Right lobe of liver (tissue), 6 donors: ENCODE results near the gene GP5. TPM values are rescaled to one million over a fixed set of nuclear protein-coding genes. Genes with fewer than 3 reads are reported as not detected.
A peak's percentile ranks its signal among the peaks of the same experiment; 100 is the strongest.

ENCODE experiments used
- ATAC-seq, 4 donors: fragments of 200-7000 bp; cut with Tn5 transposase; one replicate each; pipeline ENCODE4 v1.9.1; 2020; ENCODE audit warnings: mild to moderate bottlenecking in 4 of 4, moderate library complexity in 4 of 4
- DNase-seq, 3 donors: peaks; one replicate each; pipeline ENCODE4 v3.0.0-alpha.2; 2020
- H3K27ac ChIP-seq, 3 donors: fragments of 200-600 bp; one replicate each; pipeline ENCODE4 v1.8.0; 2022
- H3K27me3 ChIP-seq, 2 donors: fragments of 200-600 bp; one replicate each; pipeline ENCODE4 v1.8.0; 2022
- H3K36me3 ChIP-seq, 4 donors: fragments of 200-600 bp; sonication (generic) in 1 of 4; one replicate each; pipeline versions ENCODE4 v1.5.1 to v1.8.0; 2017 to 2022; ENCODE audit warnings: control low read depth in 1 of 4
- H3K4me1 ChIP-seq, 4 donors: fragments of 200-600 bp; sonication (generic) in 1 of 4; one replicate each; pipeline versions ENCODE4 v1.5.1 to v1.8.0; 2017 to 2022; ENCODE audit warnings: control low read depth in 1 of 4
- H3K4me3 ChIP-seq, 3 donors: fragments of 200-600 bp; one replicate each; pipeline ENCODE4 v1.8.0; 2022
- H3K9me3 ChIP-seq, 4 donors: fragments of 200-600 bp; sonication (generic) in 1 of 4; one replicate each; pipeline versions ENCODE4 v1.5.1 to v1.8.0; 2017 to 2022; ENCODE audit warnings: control low read depth in 1 of 4
- CTCF ChIP-seq, 4 donors: fragments of 200-600 bp in 3 of 4; fragments of 450-650 bp in 1 of 4; IDR thresholded peaks; one replicate each; pipeline versions ENCODE4 v1.5.1 to v1.8.0; 2016 to 2022; ENCODE audit warnings: antibody characterized with exemption in 4 of 4, mild to moderate bottlenecking in 2 of 4
- POLR2A ChIP-seq: fragments of 450-650 bp; IDR thresholded peaks from one replicate; pipeline ENCODE4 v1.6.1; 2017; ENCODE audit warnings: antibody characterized with exemption, mild to moderate bottlenecking
- WGBS: methylation state at CpG from one replicate; pipeline ENCODE4 v1.1.6; 2018; ENCODE audit warnings: low coverage, low lambda C conversion rate; ENCODE audit not compliant: insufficient coverage; ENCODE audit errors: missing lambda C conversion rate; 5-methylcytosine and 5-hydroxymethylcytosine counted together
- intact Hi-C, 2 donors: fragments of 100-400 bp; cut with DNase I; formaldehyde crosslinking; loops; one replicate each; pipeline versions ENCODE4 v1.11.2 to v1.14.1; 2022
- total RNA-seq, 6 experiments: library from RNA; depleted of rRNA in 2 of 6; stranded (reverse); fragments of >200 nt in 2 of 6; fragmentation: NEBNext Ultra II Directional in 3 of 6; extraction: Animal tissue kit (Norgen Biotek cat#: 25700) in 3 of 6; gene quantifications; one replicate each; pipeline versions ENCODE4 v1.1.0 to v1.2.4, GENCODE V29; 2016 to 2023
- donor health status: DM: no; HTN: yes; CAD: no.
- donor health status: DM: no; HTN: no; CAD: no.
- donor health status: DM: no; HTN: no; CAD: no.
- donor health status: DM: no; HTN: yes; CAD: no.
- donor health status: DM: no; HTN: yes; CAD: no.

GP5 gene
- total RNA-seq, 6 experiments from 2014 or later: 0.07 to 0.23 (median 0.16) TPM; not detected in 2

- WGBS: 81% methylated on average over 5 of the region's 5 CpGs
- TF ChIP-seq CTCF (IDR thresholded peaks at IDR 0.05): no peak
- no peak for TF ChIP-seq POLR2A
- no peaks in the 10 kb centered on the region for H3K9me3 ChIP-seq
- peak overlapping the region in 1 of 3 donors; percentile 81 for H3K27ac ChIP-seq
- H3K27me3 ChIP-seq: no peaks in the 10 kb centered on the region
- H3K4me3 ChIP-seq: no peak overlapping the region
- ATAC-seq (peak in 1 of 4 donors; percentile 3), DNase-seq (no peak)
- peaks cover 0 to 19% (median 8%) of the 10 kb centered on the region in 4 donors for H3K4me1 ChIP-seq
- intact Hi-C loops: no loop called here
- H3K36me3 ChIP-seq: no peaks in the 10 kb centered on the region
Observed at GRCh38 chr3:194395212-194395611, 3.9 kb downstream of the GP5 start.

- Histone ChIP-seq H3K4me1 (peaks cover 0 to 16% (median 4%) of the 10 kb centered on the region in 4 donors), H3K4me3 (no peak overlapping the region), H3K36me3 (no peaks in the 10 kb centered on the region), H3K27me3 (no peaks in the 10 kb centered on the region), H3K27ac (no peak overlapping the region), H3K9me3 (no peaks in the 10 kb centered on the region)
- no peak for ATAC-seq
- WGBS: 76% methylated on average over 3 of the region's 7 CpGs
- DNase-seq: no peak
- TF ChIP-seq POLR2A: no peak
- TF ChIP-seq CTCF (IDR thresholded peaks at IDR 0.05): no peak
- intact Hi-C loops: no loop called here
Observed at GRCh38 chr3:194392576-194392975, 6.5 kb downstream of the GP5 start.

DNA sequence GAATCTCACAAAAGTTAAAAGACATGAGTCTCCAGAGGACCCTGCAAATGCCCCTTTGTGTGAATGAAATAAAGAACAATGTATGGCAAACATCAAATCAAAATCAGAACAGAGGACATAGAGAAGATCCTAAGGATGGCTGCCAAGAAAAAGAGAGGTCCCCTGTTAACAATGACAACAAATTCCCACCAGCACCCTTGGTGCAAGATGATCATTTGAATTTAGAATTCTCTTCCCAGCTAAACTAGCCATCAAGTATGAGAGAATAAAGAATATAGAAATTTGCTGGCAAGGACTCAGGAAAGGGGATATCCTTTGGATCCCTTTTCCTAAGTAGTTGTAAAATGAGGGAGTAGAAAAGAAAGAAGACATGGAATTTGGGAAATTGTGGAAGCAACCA is 8.2 kb downstream of the GP5 start:
- Histone ChIP-seq H3K4me1 (peaks cover 0 to 7% (median 0%) of the 10 kb centered on the region in 4 donors), H3K27me3 (no peaks in the 10 kb centered on the region), H3K4me3 (no peak overlapping the region), H3K27ac (no peak overlapping the region), H3K36me3 (no peaks in the 10 kb centered on the region), H3K9me3 (no peaks in the 10 kb centered on the region)
- no peak for DNase-seq
- ATAC-seq: no peak
- no peak for TF ChIP-seq POLR2A
- TF ChIP-seq CTCF (IDR thresholded peaks at IDR 0.05): no peak
- intact Hi-C loops: no loop called here

DNA sequence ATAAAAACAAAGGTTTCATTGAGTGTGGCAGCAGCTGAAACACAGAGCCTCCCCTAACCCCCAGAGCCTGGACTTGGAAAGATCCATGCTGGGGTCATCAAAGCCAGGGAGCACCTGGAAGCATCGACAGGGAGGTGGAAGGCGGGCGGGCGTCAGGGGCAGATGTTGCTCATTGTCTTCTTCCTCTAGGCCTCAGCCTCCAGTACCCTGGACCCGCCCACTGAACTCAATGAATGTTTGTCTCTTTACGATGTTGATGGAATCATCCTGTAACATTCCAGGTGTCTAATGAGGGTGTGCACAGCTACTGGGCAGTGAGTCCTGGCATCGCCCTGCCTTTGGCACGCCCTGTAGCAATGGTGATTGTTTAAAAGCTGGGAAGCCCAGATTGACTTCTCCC is 9.8 kb downstream of the GP5 start:
- ATAC-seq: no peak
- intact Hi-C loops: no loop called here
- no peak for TF ChIP-seq CTCF (IDR thresholded peaks at IDR 0.05)
- no peak for TF ChIP-seq POLR2A
- no peak overlapping the region for H3K4me3 ChIP-seq
- no peak for DNase-seq
- no peaks in the 10 kb centered on the region for H3K9me3 ChIP-seq
- H3K36me3 ChIP-seq: no peaks in the 10 kb centered on the region
- no peaks in the 10 kb centered on the region for H3K27me3 ChIP-seq
- no peaks in the 10 kb centered on the region for H3K4me1 ChIP-seq
- WGBS: 96% methylated on average over 4 of the region's 8 CpGs
- H3K27ac ChIP-seq: no peak overlapping the region

DNA sequence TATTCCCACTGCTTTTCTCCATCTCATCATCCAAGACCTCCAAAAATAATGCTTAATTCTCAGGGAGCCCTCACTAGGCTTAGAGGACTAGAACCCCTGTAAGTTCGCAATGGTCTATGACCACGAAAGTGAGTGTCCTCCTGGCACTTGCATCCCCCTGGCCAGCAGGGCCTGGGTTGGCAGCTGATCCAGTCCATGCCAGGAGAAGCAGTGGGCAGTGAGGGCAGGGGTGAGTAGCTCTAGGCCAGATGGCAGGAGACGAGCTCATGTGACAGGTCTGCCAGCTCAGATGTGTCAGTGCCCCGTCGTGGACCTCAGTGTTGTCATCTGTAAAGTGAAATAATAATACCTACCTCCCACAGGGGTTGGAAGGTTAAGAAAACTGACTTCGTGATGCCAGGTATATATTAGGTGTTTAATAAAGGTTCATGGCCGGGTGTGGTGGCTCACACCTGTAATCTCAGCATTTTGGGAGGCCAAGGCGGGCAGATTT is 11.1 kb downstream of the GP5 start:
- DNase-seq: no peak
- WGBS: 89% methylated on average over 6 of the region's 8 CpGs
- intact Hi-C loops: no loop called here

More for the DNA sequence above, 11.1 kb downstream of the GP5 start:
- H3K9me3 ChIP-seq: no peaks in the 10 kb centered on the region
- H3K4me1 ChIP-seq: no peaks in the 10 kb centered on the region
- no peaks in the 10 kb centered on the region for H3K36me3 ChIP-seq
- no peaks in the 10 kb centered on the region for H3K27me3 ChIP-seq
- H3K27ac ChIP-seq: no peak overlapping the region
- TF ChIP-seq CTCF (IDR thresholded peaks at IDR 0.05) (no peak), POLR2A (no peak)
- H3K4me3 ChIP-seq: no peak overlapping the region
- no peak for ATAC-seq
